ENCODE measurements around the gene TRRAP. TPM values are rescaled to one million over a fixed set of nuclear protein-coding genes. Genes with fewer than 3 reads are reported as not detected.

TRRAP gene
- total and polyA plus RNA-seq, 2 experiments from 2014 or later: 9.0 to 39.4 TPM

GRCh38 chr7:99033765-99034164 lies 155.4 kb downstream of the TRRAP start:
- DNase-seq (ENCODE audit: low read depth in 1 of 2, low spot score in 1 of 2): no peak
- H3K4me3 ChIP-seq: no peak overlapping the region
- H3K9me3 ChIP-seq (ENCODE audit: low read depth): no peaks in the 10 kb centered on the region
- no peaks in the 10 kb centered on the region for H3K27me3 ChIP-seq
- no peak for TF ChIP-seq CTCF (IDR thresholded peaks at IDR 0.05; ENCODE audit: low read depth, low read length)
- peaks cover 92% of the 10 kb centered on the region for H3K36me3 ChIP-seq
- H3K4me1 ChIP-seq (ENCODE audit: low read depth): no peaks in the 10 kb centered on the region
- no peak overlapping the region for H3K27ac ChIP-seq

DNA sequence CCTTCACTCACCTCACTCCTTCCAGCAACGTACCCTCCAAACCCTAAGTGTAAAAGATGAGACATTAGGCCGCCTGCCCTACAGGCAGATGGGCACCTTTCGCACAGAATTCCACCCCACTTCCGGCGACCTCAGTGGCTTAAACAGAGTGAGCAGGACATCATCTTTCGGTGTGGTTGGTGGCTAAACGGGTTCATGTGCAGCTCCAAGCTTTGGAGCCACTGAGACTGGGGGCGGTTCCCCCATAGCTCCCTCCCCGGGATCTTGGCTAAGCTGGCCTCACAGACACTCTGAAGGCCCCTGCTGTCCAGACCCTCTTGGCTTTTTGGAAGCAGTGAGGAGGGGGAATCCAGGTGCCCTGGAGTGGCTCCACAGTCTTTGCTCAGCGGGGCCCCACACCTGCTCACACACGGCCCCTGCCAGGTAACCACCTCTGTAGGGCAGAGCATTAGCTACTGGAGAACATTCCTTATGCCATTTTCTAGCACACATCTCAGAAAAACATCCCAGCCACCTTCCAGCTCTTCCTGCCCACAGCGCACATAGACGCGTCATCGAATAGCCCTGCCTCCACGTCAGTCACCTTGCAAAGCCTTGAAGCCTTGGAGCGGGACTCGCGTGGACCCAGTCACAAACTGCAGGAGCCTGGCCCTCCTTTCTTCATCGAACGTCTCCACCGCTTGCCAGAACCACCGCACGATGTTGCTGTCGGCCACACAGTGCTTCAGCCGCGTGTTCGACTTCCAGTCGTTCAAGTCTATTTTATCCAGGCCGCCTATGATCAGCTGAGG lies 156.8 kb downstream of the TRRAP start:
- Histone ChIP-seq H3K36me3 (peaks cover 84% of the 10 kb centered on the region), H3K4me3 (no peak overlapping the region), H3K4me1 (ENCODE audit: low read depth) (no peaks in the 10 kb centered on the region), H3K27me3 (no peaks in the 10 kb centered on the region), H3K27ac (no peak overlapping the region), H3K9me3 (ENCODE audit: low read depth) (no peaks in the 10 kb centered on the region)
- no peak for TF ChIP-seq CTCF (IDR thresholded peaks at IDR 0.05; ENCODE audit: low read depth, low read length)
- DNase-seq (ENCODE audit: low read depth in 1 of 2, low spot score in 1 of 2): no peak

- TF ChIP-seq CTCF (IDR thresholded peaks at IDR 0.05; ENCODE audit: low read depth, low read length): no peak
- no peaks in the 10 kb centered on the region for H3K27me3 ChIP-seq
- peaks cover 79% of the 10 kb centered on the region for H3K36me3 ChIP-seq
- DNase-seq (ENCODE audit: low read depth in 1 of 2, low spot score in 1 of 2): no peak
- no peaks in the 10 kb centered on the region for H3K4me1 ChIP-seq (ENCODE audit: low read depth)
- H3K4me3 ChIP-seq: no peak overlapping the region
- no peak overlapping the region for H3K27ac ChIP-seq
- H3K9me3 ChIP-seq (ENCODE audit: low read depth): no peaks in the 10 kb centered on the region
These were observed 157.6 kb downstream of the TRRAP start for GRCh38 chr7:99035723-99036545.

DNA sequence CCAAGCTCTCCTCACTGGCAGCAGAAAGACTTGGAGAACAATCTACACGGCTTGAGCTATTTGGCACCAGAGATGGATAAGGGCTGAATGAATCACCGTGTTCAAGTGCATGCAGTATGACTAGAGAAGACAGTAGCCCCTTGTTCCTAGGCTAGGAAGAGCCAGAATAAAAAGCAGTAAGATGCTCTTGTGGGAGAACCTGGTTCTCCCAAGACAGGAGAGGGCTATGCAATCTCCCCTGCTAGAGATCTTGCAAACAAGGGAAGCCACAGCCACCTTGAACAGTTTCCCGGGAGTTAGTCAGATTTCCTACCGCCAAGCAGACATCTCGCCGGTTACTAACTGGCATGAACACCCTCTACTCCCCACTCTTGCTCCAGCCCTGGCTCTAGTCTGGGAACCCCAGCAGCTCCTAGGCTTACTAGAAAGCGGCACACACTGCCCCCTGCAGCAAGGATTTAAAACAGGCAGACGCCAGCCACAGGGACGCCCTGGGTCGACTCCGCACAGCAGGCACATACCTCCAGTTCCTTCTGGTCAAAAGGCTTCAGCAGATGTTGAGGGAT lies 158.3 kb downstream of the TRRAP start:
- Histone ChIP-seq H3K4me3 (no peak overlapping the region), H3K36me3 (peaks cover 72% of the 10 kb centered on the region), H3K27ac (no peak overlapping the region), H3K4me1 (ENCODE audit: low read depth) (no peaks in the 10 kb centered on the region), H3K9me3 (ENCODE audit: low read depth) (no peaks in the 10 kb centered on the region), H3K27me3 (no peaks in the 10 kb centered on the region)
- peak; percentile 44 for TF ChIP-seq CTCF (IDR thresholded peaks at IDR 0.05; ENCODE audit: low read depth, low read length)
- peak; percentile 25 to 60 for DNase-seq (ENCODE audit: low read depth in 1 of 2, low spot score in 1 of 2)

GRCh38 chr7:99037327-99037940 lies 159.1 kb downstream of the TRRAP start:
- Histone ChIP-seq H3K4me3 (no peak overlapping the region), H3K36me3 (peaks cover 68% of the 10 kb centered on the region), H3K9me3 (ENCODE audit: low read depth) (no peaks in the 10 kb centered on the region), H3K4me1 (ENCODE audit: low read depth) (no peaks in the 10 kb centered on the region), H3K27me3 (no peaks in the 10 kb centered on the region), H3K27ac (no peak overlapping the region)
- no peak for DNase-seq (ENCODE audit: low read depth in 1 of 2, low spot score in 1 of 2)
- no peak for TF ChIP-seq CTCF (IDR thresholded peaks at IDR 0.05; ENCODE audit: low read depth, low read length)
